T-helper 22 cell (primary cell): ENCODE measurements around the gene TUBGCP2.

Source experiments
- DNase-seq: peaks from one replicate; pipeline ENCODE4 v3.0.0-alpha.2; 2020; ENCODE audit warnings: low read depth

Gene TUBGCP2

GRCh38 chr10:133279326-133280226 lies 29.1 kb downstream of the TUBGCP2 start:
- no peak for DNase-seq

GRCh38 chr10:133278577-133279265 lies 30.0 kb downstream of the TUBGCP2 start:
- peak; percentile 74 for DNase-seq

DNA sequence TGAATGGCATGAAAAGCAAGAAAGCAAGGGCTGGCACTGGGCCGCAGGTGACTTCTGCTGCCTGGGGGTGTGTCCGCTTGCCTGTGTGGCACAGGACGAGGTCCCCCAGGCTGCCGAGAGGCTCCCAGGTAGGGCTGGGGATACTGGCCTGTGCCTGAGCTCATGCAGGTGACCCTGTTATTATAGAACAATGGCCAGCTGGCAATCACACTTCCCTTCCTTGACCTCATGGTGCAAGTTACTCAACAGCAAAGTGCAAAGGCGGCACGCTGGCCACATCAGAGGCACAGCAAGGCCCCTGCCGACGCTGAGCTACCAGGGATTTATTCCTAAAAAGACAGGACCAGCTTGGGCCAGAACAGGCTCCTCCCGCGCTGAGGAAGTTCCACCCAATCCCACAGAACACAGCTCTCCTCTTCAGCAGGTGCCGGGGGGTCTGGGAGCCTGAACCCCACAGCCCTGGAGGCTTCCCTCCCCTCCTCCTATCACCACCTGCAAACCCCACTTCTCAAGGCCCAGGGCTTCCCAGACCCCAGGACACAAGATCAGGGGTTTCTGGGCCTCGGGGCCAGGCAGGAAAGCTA lies 30.6 kb downstream of the TUBGCP2 start:
- DNase-seq: no peak

GRCh38 chr10:133277277-133277992 lies 31.2 kb downstream of the TUBGCP2 start:
- no peak for DNase-seq

GRCh38 chr10:133276435-133277201 lies 32.1 kb downstream of the TUBGCP2 start, which contains the start of gene ADAM8:
Gene ADAM8, minus strand, starts transcription at chr10:133276868. Its CDS starts 51 bp downstream, at chr10:133276817.
- peak; percentile 60 for DNase-seq

DNA sequence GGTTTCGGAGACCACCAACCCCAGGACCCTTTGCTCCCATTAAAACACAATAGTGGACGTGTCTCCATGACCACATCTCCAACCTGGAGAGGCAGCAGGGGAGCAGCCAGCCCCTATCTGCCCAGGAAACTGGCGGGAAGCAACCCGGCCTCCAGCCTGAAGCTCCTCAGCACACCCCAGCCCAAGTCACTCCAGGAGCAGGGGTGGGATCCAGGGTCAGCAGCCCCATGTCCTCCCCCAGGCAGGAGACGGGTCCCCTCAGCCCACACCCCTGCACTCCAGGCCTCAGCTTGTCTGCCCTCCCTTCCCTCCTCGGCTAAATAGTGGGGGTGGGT lies 32.6 kb downstream of the TUBGCP2 start:
- DNase-seq: no peak

GRCh38 chr10:133275684-133276092 lies 33.0 kb downstream of the TUBGCP2 start:
- no peak for DNase-seq

DNA sequence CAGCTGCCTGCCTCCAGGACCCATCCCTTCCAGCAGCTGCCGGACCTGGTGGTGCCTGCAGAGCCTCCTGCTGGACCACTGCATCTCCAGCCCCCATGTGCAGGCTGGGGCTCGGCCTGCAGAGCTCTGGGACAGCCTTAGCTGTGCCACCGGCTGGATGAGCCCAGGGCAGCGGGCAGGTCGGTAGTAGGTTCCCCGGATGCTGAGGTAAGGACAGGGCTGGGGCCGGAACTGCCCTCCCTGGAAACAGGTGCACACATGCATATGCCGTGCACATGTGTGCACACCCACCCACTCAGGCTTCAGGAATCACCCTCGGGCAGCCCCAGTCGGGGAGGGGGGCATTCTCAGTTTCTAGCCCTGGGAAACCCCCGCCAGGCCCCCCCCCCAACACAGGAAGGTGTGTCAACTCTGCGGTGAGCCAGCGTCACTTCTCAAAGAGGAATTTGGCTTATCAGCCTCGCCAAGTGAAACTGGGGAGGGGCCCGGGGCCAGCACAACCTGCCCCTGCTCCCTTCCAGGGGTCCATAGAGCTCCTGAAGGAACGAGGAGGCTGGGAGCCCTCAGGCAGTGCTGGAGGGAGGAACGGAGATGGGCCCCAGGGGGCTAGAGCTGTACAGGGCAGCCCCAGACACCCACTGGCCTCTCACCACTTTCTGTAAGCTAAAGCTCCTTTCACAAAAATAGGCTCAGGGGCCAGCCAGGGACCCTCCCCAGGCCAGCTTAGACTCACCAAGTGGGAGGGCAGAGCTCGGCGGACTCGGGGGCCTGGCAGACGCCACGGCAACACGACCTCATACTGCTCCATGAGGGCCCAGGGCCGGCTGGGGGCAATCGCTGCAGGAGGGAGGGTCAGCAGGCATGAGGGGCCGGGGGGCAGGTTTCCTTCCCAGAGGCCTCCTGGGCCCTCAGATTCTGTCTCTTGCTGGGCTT lies 33.7 kb downstream of the TUBGCP2 start:
- peak; percentile 89 for DNase-seq

DNA sequence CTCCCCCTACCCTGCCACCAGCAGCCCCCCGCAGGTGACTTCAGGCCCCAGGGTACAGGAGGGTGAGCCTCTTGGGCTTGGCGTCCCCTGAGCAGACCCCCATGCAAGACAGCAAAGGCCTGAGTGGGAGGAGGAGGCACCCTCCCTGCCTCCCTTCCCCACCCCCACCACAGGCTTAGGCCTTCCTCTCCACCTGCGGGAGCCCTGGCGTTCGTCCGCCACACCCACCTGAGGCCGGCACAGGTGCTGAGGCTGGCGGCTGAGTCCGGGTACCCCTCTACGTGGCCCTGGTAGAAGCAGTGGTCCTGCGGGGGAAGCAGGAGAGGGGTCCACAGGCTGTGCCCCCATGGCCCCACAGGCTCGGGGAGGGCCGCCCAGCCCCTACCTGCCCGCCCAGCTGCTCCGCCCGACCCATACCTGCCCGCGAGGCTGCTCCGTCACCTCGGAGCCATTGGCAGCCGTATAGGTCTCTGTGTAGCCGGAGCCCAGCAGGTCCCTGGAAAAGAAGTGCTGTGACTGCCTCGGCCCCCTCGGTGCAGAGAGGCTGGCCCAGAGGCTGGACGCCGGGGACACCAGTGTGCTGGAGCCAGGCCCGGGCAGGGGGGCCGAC lies 35.0 kb downstream of the TUBGCP2 start:
- DNase-seq: no peak

GRCh38 chr10:133272964-133273420 lies 35.7 kb downstream of the TUBGCP2 start:
- DNase-seq: no peak

GRCh38 chr10:133272301-133272963 lies 36.2 kb downstream of the TUBGCP2 start:
- no peak for DNase-seq

DNA sequence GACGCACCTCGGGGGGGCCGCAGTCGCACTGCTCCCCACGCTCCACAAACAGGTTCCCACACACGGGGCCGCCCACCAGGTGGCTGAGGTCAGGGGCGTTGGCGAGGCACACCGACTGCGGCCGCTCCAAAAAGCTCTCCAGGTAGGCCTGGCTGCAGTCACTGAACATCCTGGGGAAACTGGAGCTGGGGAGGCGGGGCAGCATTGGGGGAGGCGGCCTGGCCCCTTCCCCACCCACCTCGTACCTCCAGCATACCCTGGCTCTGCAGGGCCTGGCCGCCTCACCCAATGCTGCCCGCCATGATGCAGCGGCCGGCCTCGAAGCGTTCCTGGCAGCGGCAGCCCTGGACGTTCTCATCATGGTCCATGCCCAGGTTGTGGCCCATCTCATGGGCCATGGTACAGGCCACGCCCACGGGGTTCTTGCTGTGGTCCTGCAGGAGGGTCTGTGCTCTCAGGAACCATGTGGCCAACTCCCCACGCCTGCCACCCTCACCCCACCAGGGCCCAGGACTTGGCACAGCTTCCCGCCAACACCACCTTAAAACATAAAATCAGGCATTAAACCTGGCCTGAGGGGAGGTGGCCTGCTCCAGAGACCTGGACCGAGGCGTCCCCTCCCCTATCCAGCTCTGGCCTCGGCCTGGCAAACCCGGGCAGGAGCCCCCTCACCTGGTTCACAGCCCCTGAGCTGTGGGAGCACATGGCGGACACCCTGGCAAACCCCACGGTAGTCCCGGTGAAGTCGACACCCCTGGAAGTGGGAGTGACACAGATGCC lies 37.0 kb downstream of the TUBGCP2 start:
- DNase-seq: no peak

DNA sequence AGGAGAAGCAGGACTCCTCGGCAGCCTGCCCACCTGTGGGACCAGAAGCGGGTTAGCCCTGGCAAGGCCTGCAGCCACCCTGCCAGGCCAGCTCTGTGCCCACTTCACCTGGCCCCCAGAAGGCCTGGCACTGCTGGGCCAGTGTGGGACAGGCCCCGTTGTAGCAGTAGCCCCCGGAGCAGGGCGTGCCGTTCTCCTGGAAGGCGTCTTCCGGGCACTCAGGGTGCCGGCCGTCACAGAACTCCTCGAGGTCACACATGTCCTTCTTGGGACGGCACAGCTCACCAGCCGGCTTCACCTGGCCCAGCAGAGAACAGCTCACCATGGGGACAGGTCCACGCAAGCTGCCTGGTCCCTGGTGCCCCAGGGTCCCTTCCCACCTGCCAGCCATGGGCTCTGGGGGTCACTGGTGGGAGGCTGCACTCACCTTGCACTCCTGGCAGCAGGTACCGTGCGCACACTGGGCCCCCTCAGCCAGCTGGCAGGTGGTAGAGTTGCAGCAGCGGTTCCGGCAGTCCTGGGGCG lies 37.8 kb downstream of the TUBGCP2 start:
- no peak for DNase-seq

DNA sequence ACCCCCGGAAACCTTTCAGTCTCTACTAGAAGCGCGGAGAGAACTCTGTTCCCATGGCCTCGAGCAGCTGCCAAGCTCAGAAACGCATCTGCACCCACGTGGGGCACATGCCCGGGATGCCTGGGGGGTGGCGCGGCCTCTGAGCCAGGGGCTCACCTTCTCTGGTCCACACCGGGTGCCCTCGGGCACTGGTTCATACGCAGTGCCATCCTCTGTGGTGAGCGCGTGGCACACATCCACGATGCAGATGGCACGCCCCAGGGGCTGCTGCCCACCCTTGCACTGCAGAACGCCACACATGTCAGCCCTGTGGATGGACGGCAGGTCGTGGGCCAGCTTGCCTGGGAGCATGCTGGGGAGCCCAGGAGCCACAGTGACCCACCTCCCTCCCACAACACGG lies 38.5 kb downstream of the TUBGCP2 start:
- DNase-seq: no peak

DNA sequence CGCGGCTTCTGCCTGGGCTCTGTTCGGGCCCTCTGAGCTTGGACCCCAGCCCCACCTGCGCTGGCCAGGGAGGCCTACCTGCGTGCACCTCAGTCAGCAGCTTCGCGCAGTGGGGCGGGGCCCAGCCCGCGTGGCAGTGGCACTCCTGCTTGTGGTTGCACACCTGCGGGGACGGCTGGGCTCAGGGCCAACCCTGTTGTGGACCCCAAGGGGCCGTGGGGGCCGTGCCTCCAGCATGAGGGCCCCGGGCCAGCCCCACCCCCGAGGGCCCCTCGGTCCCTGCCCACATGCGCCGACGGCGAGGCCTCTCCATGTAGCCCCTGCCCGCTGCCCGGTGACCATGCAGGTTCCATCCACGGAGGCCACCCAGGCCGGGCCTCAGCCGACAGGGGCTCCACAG lies 39.3 kb downstream of the TUBGCP2 start:
- DNase-seq: no peak

DNA sequence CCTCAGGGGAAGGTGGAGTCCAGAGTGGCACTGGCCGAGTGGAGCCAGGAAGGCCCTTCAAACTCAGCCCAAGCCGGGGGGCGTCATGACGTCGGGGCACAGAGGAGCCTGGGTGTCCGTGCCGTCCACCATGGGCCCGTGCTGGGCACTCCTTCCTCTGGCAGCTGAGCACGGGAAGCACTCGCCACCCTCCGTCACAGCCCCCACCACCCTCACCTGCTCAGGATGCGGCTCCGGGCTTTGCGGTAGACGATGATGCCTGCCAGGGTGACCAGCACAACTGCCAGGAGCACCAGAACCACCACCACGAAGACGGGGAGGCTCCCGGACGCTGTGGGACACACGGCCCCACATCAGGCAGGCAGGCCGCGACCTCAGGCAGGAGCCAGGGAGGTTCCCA lies 40.1 kb downstream of the TUBGCP2 start:
- no peak for DNase-seq

DNA sequence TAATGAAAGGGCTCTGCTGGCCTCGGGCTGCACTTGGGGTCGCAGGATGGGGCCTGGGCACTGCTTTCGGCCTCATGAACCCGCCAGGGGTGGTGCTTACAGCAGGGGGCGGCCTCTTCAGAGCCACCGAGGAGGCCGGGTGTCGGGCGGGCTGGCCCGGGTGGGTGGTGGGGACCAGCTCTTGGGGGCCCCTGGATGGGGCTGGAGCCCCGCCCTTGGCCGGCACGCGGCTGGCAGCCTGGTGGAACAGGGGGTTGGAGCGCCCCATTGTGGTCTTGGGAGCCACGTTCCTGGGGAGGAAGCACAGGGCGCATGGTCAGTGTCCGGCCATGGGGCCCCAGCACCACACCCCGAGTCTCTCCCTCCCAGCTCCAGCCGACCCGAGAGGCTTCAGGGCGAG lies 40.8 kb downstream of the TUBGCP2 start:
- no peak for DNase-seq

- DNase-seq: no peak
Observed at GRCh38 chr10:133267293-133267692, 41.4 kb downstream of the TUBGCP2 start.
